MCF 10A (cell line): Measurements from ENCODE around the gene CREBL2. TPM values are rescaled to one million over a fixed set of nuclear protein-coding genes. Genes with fewer than 3 reads are reported as not detected.

Experiments
- BruUV-seq: library from RNA; stranded (reverse); fragments of 400-500 nt; replicated peaks from 2 replicates; lab custom pipeline; 2021; lab: Mats Ljungman, UMichigan
- CTCF ChIA-PET: fragments of 300-600 bp; sonication (Branson Sonifier 250); formaldehyde crosslinking; extraction: SDS; loops from one replicate; lab custom pipeline; 2021; ENCODE audit warnings: antibody characterized with exemption, inconsistent platforms; lab: Yijun Ruan, JAX
- POLR2A ChIA-PET: fragments of 300-600, 350-650 bp; sonication (Branson Sonifier 250); formaldehyde crosslinking; extraction: SDS; loops from one replicate; lab custom pipeline; 2020; ENCODE audit warnings: antibody characterized with exemption, inconsistent platforms; lab: Yijun Ruan, JAX
- DNase-seq: peaks from one replicate; pipeline ENCODE4 v3.0.0-alpha.2; 2018; ENCODE audit not compliant: unreplicated experiment
- H3K27ac Mint-ChIP-seq: one replicate; pipeline ENCODE4 v1.8.0; 2022; ENCODE audit warnings: mild to moderate bottlenecking, low read depth, mixed read lengths; ENCODE audit not compliant: unreplicated experiment
- H3K27me3 Mint-ChIP-seq: one replicate; pipeline ENCODE4 v1.8.0; 2022; ENCODE audit warnings: mixed read lengths; ENCODE audit not compliant: insufficient read depth, unreplicated experiment
- H3K36me3 Mint-ChIP-seq: one replicate; pipeline ENCODE4 v1.8.0; 2022; ENCODE audit warnings: mild to moderate bottlenecking, moderate library complexity, mixed read lengths; ENCODE audit not compliant: insufficient read depth, unreplicated experiment
- H3K4me1 Mint-ChIP-seq: one replicate; pipeline ENCODE4 v1.8.0; 2022; ENCODE audit warnings: mixed read lengths; ENCODE audit not compliant: insufficient read depth, unreplicated experiment
- H3K4me3 Mint-ChIP-seq: one replicate; pipeline ENCODE4 v1.8.0; 2022; ENCODE audit warnings: mild to moderate bottlenecking, moderate library complexity, mixed read lengths; ENCODE audit not compliant: unreplicated experiment
- H3K9me3 Mint-ChIP-seq: one replicate; pipeline ENCODE4 v1.8.0; 2022; ENCODE audit warnings: mixed read lengths; ENCODE audit not compliant: unreplicated experiment
- intact Hi-C: fragments of 100-400 bp; cut with micrococcal nuclease; formaldehyde crosslinking; loops from 2 replicates; pipeline ENCODE4 v1.14.1; 2022
- total RNA-seq: library from RNA; stranded (reverse); gene quantifications from 2 replicates; pipeline ENCODE4 v1.2.3, GENCODE V29; 2022
- TF ChIP-seq, protein P1 (sequence below): fragments of 200-600 bp; IDR thresholded peaks from one replicate; pipeline ENCODE4 v1.8.0; 2022; ENCODE audit warnings: antibody characterized with exemption, mild to moderate bottlenecking; ENCODE audit not compliant: unreplicated experiment

CREBL2 gene
- total RNA-seq, 1 experiment from 2014 or later = 17.4 TPM

DNA sequence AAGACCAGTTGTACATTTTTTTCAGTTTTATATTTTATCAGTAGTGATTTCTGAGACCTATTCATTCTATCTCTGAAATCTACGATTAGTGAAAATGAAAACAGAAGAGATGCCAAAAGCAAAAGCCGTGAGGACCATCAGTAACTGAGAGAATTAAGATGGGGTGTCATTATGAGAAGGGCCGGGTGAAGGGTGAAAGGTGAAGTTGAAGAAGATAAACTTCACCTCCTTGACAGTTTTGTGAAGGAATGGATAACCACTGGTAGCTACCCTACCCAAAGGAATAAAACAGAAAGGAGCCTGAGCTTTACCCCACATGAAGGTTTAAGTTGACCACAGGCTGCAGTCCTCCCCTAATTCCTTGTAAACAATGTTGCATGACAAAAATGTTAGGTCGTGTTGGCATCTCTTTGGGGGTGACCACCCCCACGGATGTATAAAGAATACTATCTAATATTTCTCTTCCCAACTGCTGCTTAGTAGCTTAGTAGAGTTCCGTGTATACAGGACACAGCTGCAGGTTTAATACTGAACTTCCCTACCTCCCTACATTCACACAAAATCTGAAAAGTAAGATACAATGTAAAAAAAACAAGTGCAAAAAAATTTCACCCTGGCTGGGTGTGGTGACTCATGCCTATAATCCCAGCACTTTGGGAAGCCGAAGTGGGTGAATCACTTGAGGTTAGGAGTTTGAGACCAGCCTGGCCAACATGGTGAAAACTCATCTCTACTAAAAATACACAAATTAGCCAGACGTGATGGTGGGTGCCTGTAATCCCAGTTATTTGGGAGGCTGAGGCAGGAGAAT is 60.4 kb downstream of the CREBL2 start:
- Mint-ChIP-seq H3K4me1 (no peaks in the 10 kb centered on the region), H3K9me3 (no peaks in the 10 kb centered on the region), H3K27me3 (no peaks in the 10 kb centered on the region), H3K4me3 (no peak overlapping the region), H3K36me3 (no peaks in the 10 kb centered on the region), H3K27ac (no peak overlapping the region)
- TF ChIP-seq, protein P1, sequence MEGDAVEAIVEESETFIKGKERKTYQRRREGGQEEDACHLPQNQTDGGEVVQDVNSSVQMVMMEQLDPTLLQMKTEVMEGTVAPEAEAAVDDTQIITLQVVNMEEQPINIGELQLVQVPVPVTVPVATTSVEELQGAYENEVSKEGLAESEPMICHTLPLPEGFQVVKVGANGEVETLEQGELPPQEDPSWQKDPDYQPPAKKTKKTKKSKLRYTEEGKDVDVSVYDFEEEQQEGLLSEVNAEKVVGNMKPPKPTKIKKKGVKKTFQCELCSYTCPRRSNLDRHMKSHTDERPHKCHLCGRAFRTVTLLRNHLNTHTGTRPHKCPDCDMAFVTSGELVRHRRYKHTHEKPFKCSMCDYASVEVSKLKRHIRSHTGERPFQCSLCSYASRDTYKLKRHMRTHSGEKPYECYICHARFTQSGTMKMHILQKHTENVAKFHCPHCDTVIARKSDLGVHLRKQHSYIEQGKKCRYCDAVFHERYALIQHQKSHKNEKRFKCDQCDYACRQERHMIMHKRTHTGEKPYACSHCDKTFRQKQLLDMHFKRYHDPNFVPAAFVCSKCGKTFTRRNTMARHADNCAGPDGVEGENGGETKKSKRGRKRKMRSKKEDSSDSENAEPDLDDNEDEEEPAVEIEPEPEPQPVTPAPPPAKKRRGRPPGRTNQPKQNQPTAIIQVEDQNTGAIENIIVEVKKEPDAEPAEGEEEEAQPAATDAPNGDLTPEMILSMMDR = no peak
- ChIA-PET CTCF (interaction anchor here (0.6 to 2.0 kb wide), 3 partner anchors 13 to 34 kb away, joined by 4 to 11 read pairs (median 11); no protein-coding TSS in a partner anchor), POLR2A (interaction anchor here (1.1 kb wide), 1 partner anchor 7 kb away, joined by 3 read pairs; no protein-coding TSS in a partner anchor)
- intact Hi-C loops = no loop called here
- BruUV-seq = no TSS peak
- peak; percentile 27 for DNase-seq

DNA sequence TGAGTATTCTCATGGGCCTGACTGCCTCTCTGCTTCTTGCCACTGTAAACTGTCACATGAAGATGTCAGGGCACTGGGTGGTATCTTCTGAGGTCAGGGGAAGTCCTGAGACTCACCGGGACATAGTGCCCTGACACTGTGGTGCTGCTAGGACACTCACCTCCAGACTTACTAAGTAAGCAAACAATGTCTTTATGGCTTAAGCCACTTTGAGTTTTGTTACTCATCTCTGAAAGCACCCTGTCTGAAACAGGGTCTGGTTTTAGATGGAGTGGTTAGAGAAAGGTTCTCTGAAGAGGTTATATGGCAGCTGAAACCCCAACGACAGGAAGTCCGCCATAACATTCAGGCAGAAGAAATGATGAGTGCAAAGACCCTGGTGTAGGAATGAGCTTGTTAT is 61.6 kb downstream of the CREBL2 start:
- intact Hi-C loops = no loop called here
- ChIA-PET POLR2A (interaction anchor here (0.6 to 0.7 kb wide), 2 partner anchors 23 to 60 kb away, joined by 3 to 4 read pairs; partner anchors contain the start of gene GPR19), CTCF (no interaction called here)
- Mint-ChIP-seq H3K27me3 (no peaks in the 10 kb centered on the region), H3K4me1 (no peaks in the 10 kb centered on the region), H3K4me3 (no peak overlapping the region), H3K36me3 (no peaks in the 10 kb centered on the region), H3K9me3 (no peaks in the 10 kb centered on the region), H3K27ac (no peak overlapping the region)
- BruUV-seq = no TSS peak
- TF ChIP-seq, protein P1 = no peak
- DNase-seq = no peak

DNA sequence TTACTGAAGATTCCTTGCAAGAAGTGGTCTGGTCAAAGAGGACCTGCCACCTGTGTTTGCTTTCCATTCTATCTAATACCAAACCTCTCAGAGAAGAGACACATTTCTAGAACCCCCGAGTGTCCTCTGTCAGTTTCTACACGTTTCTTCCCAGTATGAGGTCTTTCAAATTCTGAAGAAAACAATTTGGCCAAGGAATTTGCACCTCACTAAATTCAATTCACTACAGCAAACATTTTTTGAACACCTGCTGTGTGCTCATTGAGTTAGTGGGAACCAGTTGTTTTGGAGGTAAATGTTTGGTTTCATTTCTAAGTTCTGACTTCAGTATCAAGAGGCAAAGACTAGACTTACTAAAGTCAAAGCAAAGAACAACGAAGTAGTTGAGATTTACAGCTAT is 64.9 kb downstream of the CREBL2 start:
- ChIA-PET CTCF (interaction anchor here (0.7 to 1.2 kb wide), 3 partner anchors 14 to 167 kb away, joined by 3 to 4 read pairs (median 3); no protein-coding TSS in a partner anchor), POLR2A (no interaction called here)
- no peaks in the 10 kb centered on the region for H3K27me3 Mint-ChIP-seq
- no TSS peak for BruUV-seq
- H3K27ac Mint-ChIP-seq = no peak overlapping the region
- H3K9me3 Mint-ChIP-seq = no peaks in the 10 kb centered on the region
- TF ChIP-seq, protein P1 = no peak
- no peak for DNase-seq
- no peaks in the 10 kb centered on the region for H3K4me1 Mint-ChIP-seq
- no peak overlapping the region for H3K4me3 Mint-ChIP-seq
- H3K36me3 Mint-ChIP-seq = no peaks in the 10 kb centered on the region
- intact Hi-C loops = no loop called here

DNA sequence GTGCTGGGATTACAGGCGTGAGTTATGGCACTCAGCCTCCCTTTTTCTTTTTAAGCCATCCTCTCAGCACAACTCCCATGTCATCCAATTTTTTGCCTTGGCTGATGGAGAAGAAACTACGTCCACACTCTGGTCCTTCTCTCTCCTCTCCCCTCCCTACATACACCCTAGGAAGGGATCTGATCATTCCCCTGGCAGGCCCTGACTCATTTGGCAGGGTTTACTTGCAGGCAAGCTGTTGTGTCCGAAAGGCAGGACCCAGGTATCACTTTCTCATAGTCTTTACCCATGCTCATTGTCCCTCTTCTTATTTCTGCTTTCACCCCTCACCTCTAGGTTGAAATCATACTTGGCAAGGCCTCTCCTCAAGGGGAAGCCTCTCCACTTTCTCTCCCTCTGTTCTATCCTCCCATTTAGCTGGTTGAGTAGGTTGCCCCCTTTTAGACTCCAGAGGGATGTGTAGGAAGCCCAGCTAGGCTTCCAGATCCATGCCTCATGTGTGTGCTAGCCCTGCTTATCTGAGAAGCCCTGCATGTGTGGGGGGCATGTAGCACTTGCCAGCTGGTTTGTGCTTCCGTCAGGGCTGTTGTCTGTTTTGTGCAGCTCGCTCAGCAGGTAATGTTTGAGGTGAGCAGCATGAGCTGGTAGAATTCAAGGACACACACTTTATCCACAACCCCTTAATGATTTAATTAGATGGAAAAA is 69.5 kb downstream of the CREBL2 start:
- no peak overlapping the region for H3K4me3 Mint-ChIP-seq
- H3K36me3 Mint-ChIP-seq = no peaks in the 10 kb centered on the region
- CTCF ChIA-PET = interaction anchor here (0.9 to 1.1 kb wide), 2 partner anchors 23 to 117 kb away, joined by 6 to 11 read pairs; no protein-coding TSS in a partner anchor
- no peaks in the 10 kb centered on the region for H3K4me1 Mint-ChIP-seq
- no peaks in the 10 kb centered on the region for H3K9me3 Mint-ChIP-seq
- DNase-seq = no peak
- no peaks in the 10 kb centered on the region for H3K27me3 Mint-ChIP-seq
- intact Hi-C loops = no loop called here
- TF ChIP-seq, protein P1 = no peak
- POLR2A ChIA-PET = no interaction called here
- no peak overlapping the region for H3K27ac Mint-ChIP-seq
- BruUV-seq = no TSS peak
